HepG2 (cell line): ENCODE measurements around the gene TMEM217. TPM values are rescaled to one million over a fixed set of nuclear protein-coding genes. Genes with fewer than 3 reads are reported as not detected.

Experiments used
- AFF4 ChIP-seq: sonication (generic); formaldehyde crosslinking; IDR thresholded peaks from 2 replicates; pipeline ENCODE4 v1.4.0; 2020; ENCODE audit warnings: missing genetic modification reagents
- FUBP1 ChIP-seq: sonication (generic); formaldehyde crosslinking; IDR thresholded peaks from 2 replicates; pipeline ENCODE4 v1.5.1; 2020; ENCODE audit warnings: missing genetic modification reagents, mild to moderate bottlenecking, borderline replicate concordance
- PCBP1 ChIP-seq: fragments of 200-400 bp; formaldehyde crosslinking; IDR thresholded peaks from 2 replicates; pipeline ENCODE4 v1.6.1; 2017; ENCODE audit warnings: mild to moderate bottlenecking, low read depth, low read length, borderline replicate concordance
- RERE ChIP-seq: IDR thresholded peaks from 2 replicates; pipeline ENCODE4 v1.6.1; 2016; ENCODE audit warnings: low read depth, missing genetic modification reagents, missing compliant biosample characterization
- RFX1 ChIP-seq: fragments of 450-650 bp; IDR thresholded peaks from 2 replicates; pipeline ENCODE4 v1.6.1; 2017
- SNAI1 ChIP-seq: sonication (generic); formaldehyde crosslinking; IDR thresholded peaks from 2 replicates; pipeline ENCODE4 v1.5.0; 2020; ENCODE audit warnings: mild to moderate bottlenecking, missing genetic modification reagents, borderline replicate concordance
- THAP11 ChIP-seq: IDR thresholded peaks from 2 replicates; pipeline ENCODE4 v1.6.1; 2016; ENCODE audit warnings: missing biosample characterization, missing genetic modification reagents
- WIZ ChIP-seq: sonication (generic); formaldehyde crosslinking; IDR thresholded peaks from 2 replicates; pipeline ENCODE4 v1.5.1; 2020; ENCODE audit warnings: mild to moderate bottlenecking, missing genetic modification reagents
- ZBTB7B ChIP-seq: sonication (generic); formaldehyde crosslinking; IDR thresholded peaks from 2 replicates; pipeline ENCODE4 v1.4.0; 2020; ENCODE audit warnings: missing genetic modification reagents
- ZMAT3 ChIP-seq: sonication (generic); formaldehyde crosslinking; conservative IDR thresholded peaks from 2 replicates; pipeline ENCODE4 v1.7.0; 2021; ENCODE audit warnings: missing genetic modification reagents
- ZNF136 ChIP-seq: sonication (generic); formaldehyde crosslinking; IDR thresholded peaks from 2 replicates; pipeline ENCODE4 v1.8.1; 2022; ENCODE audit warnings: low read depth, mild to moderate bottlenecking, moderate library complexity, missing genetic modification reagents
- ZNF670 ChIP-seq: sonication (generic); formaldehyde crosslinking; IDR thresholded peaks from 2 replicates; pipeline ENCODE4 v1.8.0; 2022; ENCODE audit warnings: mild to moderate bottlenecking, missing genetic modification reagents, borderline replicate concordance
- ZZZ3 ChIP-seq: sonication (generic); formaldehyde crosslinking; IDR thresholded peaks from 2 replicates; pipeline ENCODE4 v1.4.0; 2020; ENCODE audit warnings: missing genetic modification reagents, mild to moderate bottlenecking, borderline replicate concordance
- polyA plus RNA-seq, 8 experiments: library from polyadenylated mRNA; depleted of rRNA in 3 of 8; stranded (reverse) in 7 of 8; unstranded in 1 of 8; fragments of >200 nt; fragmentation: Illumina TruSeq in 4 of 8; extraction: Trizol in 4 of 8; gene quantifications; 2 replicates each; pipeline versions ENCODE4 v1.2.1 to v1.2.3, GENCODE V29; 2011 to 2016; ENCODE audit warnings: low read depth in 4 of 8, missing spikeins in 1 of 8, mixed read lengths in 1 of 8; ENCODE audit not compliant: insufficient read depth in 1 of 8
- total RNA-seq, 5 experiments: library from RNA; depleted of rRNA; stranded (reverse); fragments of >200 nt; fragmentation: Illumina TruSeq; extraction: Trizol; gene quantifications; 2 replicates each; pipeline ENCODE4 v1.2.3, GENCODE V29; 2016; ENCODE audit warnings: low read depth in 1 of 5
- TF ChIP-seq, protein P1 (sequence below): sonication (generic); formaldehyde crosslinking; conservative IDR thresholded peaks from 2 replicates; pipeline ENCODE4 v1.4.0; 2020; ENCODE audit warnings: missing genetic modification reagents

The TMEM217 gene
- total and polyA plus RNA-seq, 2 of the 13 experiments (the other 11 are each of a cell fraction or from before 2014, with no cell fraction given), result 2.3 to 3.4 TPM

- TF ChIP-seq ZZZ3, result peak; percentile 76; the same call in 1 of the 2 replicates
- TF ChIP-seq PCBP1, result 0 out of 2 replicates have a peak, but pooled peaks have one; percentile 9
- TF ChIP-seq SNAI1, result peak; percentile 90
- peak; percentile 84; the same call in 1 of the 2 replicates for TF ChIP-seq ZMAT3 (CRISPR knock-in tag)
- TF ChIP-seq ZBTB7B (CRISPR knock-in tag), result peak; percentile 73
- TF ChIP-seq ZNF670 (CRISPR knock-in tag), result peak; percentile 94
- TF ChIP-seq RFX1, result no peak
- TF ChIP-seq FUBP1 (CRISPR knock-in tag), result no peak
- TF ChIP-seq AFF4 (CRISPR knock-in tag), result peak; percentile 72; the same call in 1 of the 2 replicates
- peak; percentile 29; the same call in 1 of the 2 replicates for TF ChIP-seq RERE
- peak; percentile 83; the same call in 1 of the 2 replicates for TF ChIP-seq ZNF136 (CRISPR knock-in tag)
- TF ChIP-seq THAP11, result peak; percentile 89
- TF ChIP-seq, protein P1, sequence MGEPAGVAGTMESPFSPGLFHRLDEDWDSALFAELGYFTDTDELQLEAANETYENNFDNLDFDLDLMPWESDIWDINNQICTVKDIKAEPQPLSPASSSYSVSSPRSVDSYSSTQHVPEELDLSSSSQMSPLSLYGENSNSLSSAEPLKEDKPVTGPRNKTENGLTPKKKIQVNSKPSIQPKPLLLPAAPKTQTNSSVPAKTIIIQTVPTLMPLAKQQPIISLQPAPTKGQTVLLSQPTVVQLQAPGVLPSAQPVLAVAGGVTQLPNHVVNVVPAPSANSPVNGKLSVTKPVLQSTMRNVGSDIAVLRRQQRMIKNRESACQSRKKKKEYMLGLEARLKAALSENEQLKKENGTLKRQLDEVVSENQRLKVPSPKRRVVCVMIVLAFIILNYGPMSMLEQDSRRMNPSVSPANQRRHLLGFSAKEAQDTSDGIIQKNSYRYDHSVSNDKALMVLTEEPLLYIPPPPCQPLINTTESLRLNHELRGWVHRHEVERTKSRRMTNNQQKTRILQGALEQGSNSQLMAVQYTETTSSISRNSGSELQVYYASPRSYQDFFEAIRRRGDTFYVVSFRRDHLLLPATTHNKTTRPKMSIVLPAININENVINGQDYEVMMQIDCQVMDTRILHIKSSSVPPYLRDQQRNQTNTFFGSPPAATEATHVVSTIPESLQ, result 0 out of 2 replicates have a peak, but pooled peaks have one; percentile 40
- peak; percentile 95 for TF ChIP-seq WIZ (CRISPR knock-in tag)
Measured at GRCh38 chr6:37257634-37258404, at the start of gene TMEM217, which contains the start of gene TBC1D22B (continued).
